Loucy (cell line): ENCODE measurements around the gene PPFIA3.

Experiments used
- H2AFZ ChIP-seq: fragments of 200-600 bp; sonication (generic); 2 replicates; pipeline ENCODE4 v1.6.0; 2016; ENCODE audit warnings: antibody characterized with exemption, mild to moderate bottlenecking, low read length, moderate library complexity
- H3F3A ChIP-seq: fragments of 200-600 bp; 2 replicates; pipeline ENCODE4 v1.6.0; 2016; ENCODE audit warnings: antibody characterized with exemption, low read depth, mild to moderate bottlenecking
- H3K27me3 ChIP-seq: fragments of 200-600 bp; sonication (generic); 2 replicates; pipeline ENCODE4 v1.6.1; 2014; ENCODE audit warnings: low read length, mild to moderate bottlenecking; ENCODE audit not compliant: insufficient read depth, poor library complexity, severe bottlenecking
- H3K36me3 ChIP-seq: fragments of 200-600 bp; sonication (generic); 2 replicates; pipeline ENCODE4 v1.6.1; 2016; ENCODE audit warnings: low read length; ENCODE audit not compliant: insufficient read depth
- H3K4me1 ChIP-seq: fragments of 200-600 bp; sonication (generic); 2 replicates; pipeline ENCODE4 v1.5.1; 2014; ENCODE audit warnings: low read length, mild to moderate bottlenecking; ENCODE audit not compliant: insufficient read depth, poor library complexity, severe bottlenecking
- H3K4me2 ChIP-seq: fragments of 200-600 bp; sonication (generic); 2 replicates; pipeline ENCODE4 v1.6.0; 2014; ENCODE audit warnings: antibody characterized with exemption, low read length, low read depth, mild to moderate bottlenecking; ENCODE audit not compliant: poor library complexity, severe bottlenecking
- H3K4me3 ChIP-seq: fragments of 200-600 bp; sonication (generic); 2 replicates; pipeline ENCODE4 v1.5.1; 2014; ENCODE audit warnings: low read length, mild to moderate bottlenecking, mixed read lengths; ENCODE audit not compliant: poor library complexity, severe bottlenecking
- H3K79me2 ChIP-seq: fragments of 200-600 bp; sonication (generic); 2 replicates; pipeline ENCODE4 v1.6.1; 2014; ENCODE audit warnings: low read length; ENCODE audit not compliant: insufficient read depth
- H3K9ac ChIP-seq: fragments of 200-600 bp; sonication (generic); 2 replicates; pipeline ENCODE4 v1.6.0; 2014; ENCODE audit warnings: mild to moderate bottlenecking, low read depth, low read length, moderate library complexity; ENCODE audit not compliant: poor library complexity, severe bottlenecking
- H3K9me2 ChIP-seq: fragments of 200-600 bp; sonication (generic); replicated peaks from 2 replicates; pipeline ENCODE4 v1.6.1; 2016; ENCODE audit warnings: low read depth, low read length, mixed read lengths
- H3K9me3 ChIP-seq: fragments of 200-600 bp; sonication (generic); 2 replicates; pipeline ENCODE4 v1.6.1; 2014; ENCODE audit warnings: mild to moderate bottlenecking, antibody characterized with exemption, low read length, low read depth; ENCODE audit not compliant: insufficient read depth
- H4K20me1 ChIP-seq: fragments of 200-600 bp; sonication (generic); 2 replicates; pipeline ENCODE4 v1.6.0; 2014; ENCODE audit warnings: antibody characterized with exemption, low read length, mild to moderate bottlenecking; ENCODE audit not compliant: insufficient read depth, poor library complexity, severe bottlenecking
- EZH2phosphoT487 ChIP-seq: fragments of 200-600 bp; IDR thresholded peaks from 2 replicates; pipeline ENCODE4 v1.6.1; 2018; ENCODE audit warnings: antibody characterized with exemption, mild to moderate bottlenecking, moderate library complexity, borderline replicate concordance
- TF ChIP-seq, protein P1 (sequence below): fragments of 200-600 bp; sonication (generic); conservative IDR thresholded peaks from 2 replicates; pipeline ENCODE4 v1.5.1; 2014; ENCODE audit warnings: mild to moderate bottlenecking, antibody characterized with exemption, low read length

Gene PPFIA3

DNA sequence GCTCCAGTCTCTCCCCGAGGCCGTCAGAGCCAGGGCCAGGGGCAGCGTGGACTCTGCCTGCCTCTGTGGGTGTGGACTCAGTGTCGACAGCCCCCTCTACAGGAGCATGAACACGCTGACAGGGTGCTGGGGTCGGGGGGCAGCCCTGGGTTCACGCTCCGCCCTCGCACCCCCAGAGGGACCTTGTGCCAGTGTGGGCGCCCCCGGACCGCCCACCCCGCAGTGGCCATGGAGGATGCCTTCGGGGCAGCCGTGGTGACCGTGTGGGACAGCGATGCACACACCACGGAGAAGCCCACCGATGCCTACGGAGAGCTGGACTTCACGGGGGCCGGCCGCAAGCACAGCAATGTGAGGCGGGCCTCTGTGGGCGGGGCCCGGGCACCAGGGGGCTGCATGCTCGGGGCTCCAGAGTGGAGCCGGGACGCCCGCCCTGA, 46.5 kb downstream of the PPFIA3 start:
- Histone ChIP-seq H3K9ac (no peak overlapping the region), H4K20me1 (no peaks in the 10 kb centered on the region), H3K9me3 (no peaks in the 10 kb centered on the region), H3K9me2 (no peaks in the 10 kb centered on the region), H3F3A (no peaks in the 10 kb centered on the region), H3K79me2 (no peaks in the 10 kb centered on the region), H3K4me2 (no peak overlapping the region), H3K4me1 (peaks cover 5% of the 10 kb centered on the region), H3K4me3 (no peak overlapping the region), H2AFZ (no peak overlapping the region), H3K36me3 (no peaks in the 10 kb centered on the region), H3K27me3 (no peaks in the 10 kb centered on the region)
- no peak for TF ChIP-seq EZH2phosphoT487
- TF ChIP-seq, protein P1, sequence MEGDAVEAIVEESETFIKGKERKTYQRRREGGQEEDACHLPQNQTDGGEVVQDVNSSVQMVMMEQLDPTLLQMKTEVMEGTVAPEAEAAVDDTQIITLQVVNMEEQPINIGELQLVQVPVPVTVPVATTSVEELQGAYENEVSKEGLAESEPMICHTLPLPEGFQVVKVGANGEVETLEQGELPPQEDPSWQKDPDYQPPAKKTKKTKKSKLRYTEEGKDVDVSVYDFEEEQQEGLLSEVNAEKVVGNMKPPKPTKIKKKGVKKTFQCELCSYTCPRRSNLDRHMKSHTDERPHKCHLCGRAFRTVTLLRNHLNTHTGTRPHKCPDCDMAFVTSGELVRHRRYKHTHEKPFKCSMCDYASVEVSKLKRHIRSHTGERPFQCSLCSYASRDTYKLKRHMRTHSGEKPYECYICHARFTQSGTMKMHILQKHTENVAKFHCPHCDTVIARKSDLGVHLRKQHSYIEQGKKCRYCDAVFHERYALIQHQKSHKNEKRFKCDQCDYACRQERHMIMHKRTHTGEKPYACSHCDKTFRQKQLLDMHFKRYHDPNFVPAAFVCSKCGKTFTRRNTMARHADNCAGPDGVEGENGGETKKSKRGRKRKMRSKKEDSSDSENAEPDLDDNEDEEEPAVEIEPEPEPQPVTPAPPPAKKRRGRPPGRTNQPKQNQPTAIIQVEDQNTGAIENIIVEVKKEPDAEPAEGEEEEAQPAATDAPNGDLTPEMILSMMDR, result no peak

- no peaks in the 10 kb centered on the region for H3K36me3 ChIP-seq
- no peaks in the 10 kb centered on the region for H3F3A ChIP-seq
- no peak for TF ChIP-seq EZH2phosphoT487
- TF ChIP-seq, protein P1, result no peak
- H3K9me2 ChIP-seq, result no peaks in the 10 kb centered on the region
- H4K20me1 ChIP-seq, result no peaks in the 10 kb centered on the region
- no peaks in the 10 kb centered on the region for H3K79me2 ChIP-seq
- H2AFZ ChIP-seq, result no peak overlapping the region
- no peaks in the 10 kb centered on the region for H3K4me1 ChIP-seq
- H3K4me2 ChIP-seq, result no peak overlapping the region
- H3K9ac ChIP-seq, result no peak overlapping the region
- no peaks in the 10 kb centered on the region for H3K9me3 ChIP-seq
- no peaks in the 10 kb centered on the region for H3K27me3 ChIP-seq
- H3K4me3 ChIP-seq, result no peak overlapping the region
Measured at GRCh38 chr19:49167857-49168409, 48.6 kb downstream of the PPFIA3 start.

GRCh38 chr19:49168421-49168820, 49.1 kb downstream of the PPFIA3 start:
- Histone ChIP-seq H3K79me2 (no peaks in the 10 kb centered on the region), H2AFZ (no peak overlapping the region), H3K4me3 (no peak overlapping the region), H4K20me1 (no peaks in the 10 kb centered on the region), H3K27me3 (no peaks in the 10 kb centered on the region), H3K9ac (no peak overlapping the region), H3K36me3 (no peaks in the 10 kb centered on the region), H3K4me2 (no peak overlapping the region), H3K9me2 (no peaks in the 10 kb centered on the region), H3F3A (no peaks in the 10 kb centered on the region), H3K9me3 (no peaks in the 10 kb centered on the region), H3K4me1 (no peaks in the 10 kb centered on the region)
- TF ChIP-seq, protein P1, result no peak
- no peak for TF ChIP-seq EZH2phosphoT487
